ENCODE data around the gene ZNF512B.
"Not testable (repeated sequence)": the region's sequence is repeated elsewhere in the genome, so short reads cannot be mapped to it uniquely, and the experiment has no call there.

ZNF512B gene

DNA sequence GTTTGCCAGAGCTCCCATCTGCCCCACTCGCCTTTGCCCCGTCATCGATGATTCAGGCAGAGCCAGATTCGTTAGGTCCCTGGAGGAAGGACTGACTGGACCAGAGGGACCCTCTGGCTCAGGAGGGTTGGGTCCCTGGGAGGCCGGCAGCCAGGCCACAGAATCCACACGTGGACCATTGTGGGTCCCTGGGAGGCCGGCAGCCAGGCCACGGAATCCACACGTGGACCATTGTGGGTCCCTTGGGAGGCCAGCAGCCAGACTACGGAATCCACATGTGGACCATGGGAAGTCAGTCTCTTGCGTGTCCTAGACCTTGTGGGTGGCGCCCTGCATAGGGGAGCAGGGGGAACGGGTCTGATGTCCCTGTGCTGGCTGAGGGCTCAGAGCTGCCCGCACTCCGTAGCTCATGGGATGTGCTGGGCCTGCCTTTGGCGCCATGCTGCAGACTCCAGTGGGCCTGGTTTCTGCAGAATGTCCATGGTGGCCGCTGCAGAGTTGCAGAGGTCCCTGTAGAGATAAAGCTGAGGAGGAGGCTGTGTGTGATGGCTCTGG, 37.0 kb downstream of the ZNF512B start:
- no peak for DNase-seq

- no peak for DNase-seq
These were observed 38.0 kb downstream of the ZNF512B start for GRCh38 chr20:63931735-63932134.

DNA sequence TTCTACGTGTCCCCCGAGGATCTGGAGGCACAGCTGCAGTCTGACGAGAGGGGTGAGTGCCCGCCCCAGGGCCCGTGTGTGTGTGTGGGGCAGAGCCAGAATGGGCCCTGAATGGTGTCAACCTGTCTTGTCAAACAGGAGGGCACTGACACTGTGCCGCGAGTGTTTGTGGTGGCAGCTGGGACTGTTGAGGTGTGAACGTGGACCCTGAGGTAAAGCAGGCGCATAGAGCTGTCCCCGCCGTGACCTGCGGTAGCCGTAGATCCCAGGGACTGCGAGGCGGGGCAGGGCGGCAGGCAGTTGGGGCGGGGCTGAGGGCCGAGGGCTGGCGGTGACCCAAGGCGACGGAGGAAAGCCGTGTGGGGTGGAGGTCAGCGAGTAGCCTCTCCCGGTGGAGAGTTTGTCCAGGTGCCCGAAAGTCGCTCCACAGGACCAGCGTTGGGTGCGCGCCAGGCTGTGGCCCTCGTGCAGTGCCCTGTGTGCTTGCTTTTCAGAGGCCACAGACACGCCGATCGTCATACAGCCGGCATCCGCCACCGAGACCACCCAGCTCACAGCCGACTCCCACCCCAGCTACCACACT, 38.7 kb downstream of the ZNF512B start:
- no peak for DNase-seq

- DNase-seq = not testable (repeated sequence)
These were observed 40.3 kb downstream of the ZNF512B start for GRCh38 chr20:63929473-63929883.

GRCh38 chr20:63929071-63929470, 40.7 kb downstream of the ZNF512B start:
- no peak for DNase-seq

- no peak for DNase-seq
These were observed 43.4 kb downstream of the ZNF512B start for GRCh38 chr20:63926298-63926697.

GRCh38 chr20:63924241-63924640, 45.5 kb downstream of the ZNF512B start:
- DNase-seq = no peak

DNA sequence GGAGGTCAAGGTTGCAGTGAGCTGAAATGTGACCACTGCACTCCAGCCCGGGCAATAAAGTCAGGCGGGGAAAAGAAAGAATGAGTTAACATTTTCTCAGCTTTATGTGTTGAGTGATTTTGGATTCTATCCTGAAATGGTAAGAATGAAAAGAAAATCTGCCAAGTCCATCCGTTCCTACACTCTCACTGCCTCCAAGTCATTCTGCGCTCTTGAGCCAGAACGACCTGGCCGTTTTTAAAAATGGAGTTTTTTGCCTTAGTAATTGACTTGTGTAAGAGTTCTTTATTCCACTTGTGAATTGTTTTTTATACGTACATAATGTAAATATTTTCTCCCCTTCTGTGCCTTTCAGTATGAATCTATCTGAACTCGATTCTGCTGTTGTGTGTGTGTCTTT, 46.1 kb downstream of the ZNF512B start:
- no peak for DNase-seq

GRCh38 chr20:63920226-63920625, 49.5 kb downstream of the ZNF512B start:
- DNase-seq = no peak

GRCh38 chr20:63919130-63919529, 50.6 kb downstream of the ZNF512B start:
- no peak for DNase-seq

DNA sequence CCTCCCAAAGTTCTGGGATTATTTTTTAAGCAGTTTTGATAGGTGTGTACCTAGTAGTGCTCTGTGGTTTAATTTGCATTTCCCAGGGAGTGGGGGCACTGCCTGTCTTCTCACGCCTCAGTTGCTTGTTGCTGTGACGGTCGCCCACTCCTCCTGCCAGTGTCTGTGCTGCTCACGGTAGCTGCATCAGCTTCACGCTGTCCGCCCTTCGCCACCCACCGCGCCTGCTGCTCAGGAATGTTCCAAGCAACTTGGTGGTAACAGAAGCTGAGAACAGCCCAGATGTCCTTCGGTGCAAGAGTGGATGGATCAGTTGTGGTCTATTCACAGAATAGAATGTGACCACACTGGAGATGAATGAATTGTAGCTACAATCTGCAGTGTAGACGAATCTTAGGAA, 51.9 kb downstream of the ZNF512B start:
- DNase-seq = no peak

DNA sequence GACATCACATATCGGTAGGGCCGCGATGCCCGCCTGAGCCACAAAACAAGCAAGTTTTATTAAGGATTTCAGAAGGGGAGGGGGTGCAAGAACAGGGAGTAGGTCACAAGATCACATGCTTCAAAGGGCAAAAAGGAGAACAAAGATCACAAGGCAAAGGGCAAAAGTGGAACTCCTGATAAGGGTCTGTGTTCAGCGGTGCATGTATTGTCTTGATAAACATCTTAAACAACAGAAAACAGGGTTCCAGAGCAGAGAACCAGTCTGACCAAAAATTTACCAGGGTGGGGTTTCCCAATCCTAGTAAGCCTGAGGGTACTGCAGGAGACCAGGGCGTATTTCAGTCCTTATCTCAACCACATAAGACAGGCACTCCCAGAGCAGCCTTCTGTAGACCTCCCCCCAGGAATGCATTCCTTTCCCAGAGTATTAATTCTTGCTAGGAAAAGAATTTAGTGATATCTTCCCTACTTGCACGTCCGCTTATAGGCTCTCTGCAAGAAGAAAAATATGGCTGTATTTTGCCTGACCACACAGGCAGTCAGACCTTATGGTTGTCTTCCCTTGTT, 53.3 kb downstream of the ZNF512B start:
- DNase-seq = not testable (repeated sequence)

DNA sequence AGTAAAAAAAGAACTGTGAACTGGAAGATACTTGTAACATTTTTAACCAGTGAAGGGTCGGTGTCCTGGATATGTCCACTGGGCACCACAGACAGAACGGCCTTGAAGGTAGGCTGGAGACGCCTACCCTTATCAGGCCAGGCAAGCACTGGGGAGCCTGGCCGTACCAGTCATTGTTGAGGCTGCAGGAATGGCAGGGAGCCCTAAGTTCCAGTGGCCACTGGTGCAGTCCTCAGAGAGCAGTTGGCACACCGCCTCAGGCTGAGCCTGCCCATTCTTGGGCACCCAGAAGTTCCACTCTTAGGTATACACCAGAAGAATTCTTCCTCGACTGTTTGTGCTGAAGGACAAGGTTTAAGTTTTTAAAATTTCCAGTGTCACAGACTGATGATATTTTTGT, 54.3 kb downstream of the ZNF512B start:
- DNase-seq = no peak

GRCh38 chr20:63913768-63914167, 56.0 kb downstream of the ZNF512B start:
- DNase-seq = no peak

DNA sequence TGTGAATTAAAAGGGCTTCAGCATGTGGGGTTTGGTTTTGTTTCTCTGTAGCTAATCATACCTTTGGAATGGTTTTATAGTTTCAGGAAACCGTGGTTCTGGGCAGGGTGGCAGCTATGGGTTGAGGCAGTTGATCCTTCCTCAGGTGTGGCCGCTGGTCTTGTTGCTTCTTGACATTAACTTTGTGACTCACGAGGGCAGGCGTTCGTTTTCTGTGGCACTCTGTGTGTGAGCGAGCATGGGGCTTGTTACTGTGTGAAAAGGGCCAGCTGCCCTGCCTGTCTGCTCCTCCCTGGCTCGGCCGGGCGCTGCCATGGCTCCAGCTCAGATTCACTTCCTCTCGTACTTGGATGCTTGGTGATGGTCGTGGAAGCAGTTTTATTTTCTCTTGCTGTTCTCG, 58.6 kb downstream of the ZNF512B start:
- DNase-seq = no peak

DNA sequence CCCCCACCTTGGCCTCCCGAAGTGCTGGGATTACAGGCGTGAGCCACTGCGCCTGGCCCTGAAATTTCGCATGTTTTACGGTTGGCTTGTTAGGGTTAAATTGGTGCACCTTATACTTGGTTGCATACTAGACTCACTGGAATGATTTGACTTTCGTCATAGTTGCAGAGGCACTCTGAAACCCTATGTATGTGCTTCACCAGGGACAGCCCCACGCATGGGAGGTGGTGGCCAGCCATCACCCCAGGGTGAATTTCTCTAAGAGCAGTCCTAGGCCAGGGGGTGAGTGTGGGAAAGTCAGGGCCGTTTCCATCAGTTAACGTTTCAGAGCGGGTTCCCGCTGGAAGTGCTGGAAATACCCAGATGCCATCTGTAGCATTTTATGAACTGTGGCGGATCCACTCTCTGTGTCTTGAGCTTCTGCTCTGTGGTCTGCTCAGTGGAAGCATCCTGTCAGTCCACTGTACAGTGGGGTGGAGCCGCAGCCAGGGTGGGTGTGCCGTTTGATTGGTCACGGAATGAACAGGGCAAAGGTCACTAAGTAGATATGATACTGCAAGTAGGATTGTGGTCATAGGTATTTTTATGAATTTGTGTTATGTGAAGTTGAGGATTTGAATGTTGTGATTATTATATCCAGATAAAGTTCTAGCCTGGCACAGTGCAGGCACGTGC, 61.6 kb downstream of the ZNF512B start:
- DNase-seq = no peak
